Hypothalamus (tissue), 51 donors: ENCODE measurements around the gene FABP1.
A peak's percentile ranks its signal among the peaks of the same experiment; 100 is the strongest.

ENCODE experiments used
- DNase-seq, 51 donors: peaks; one replicate each; lab custom pipeline; 2025; lab: John Stamatoyannopoulos, UW

Gene FABP1

GRCh38 chr2:88085602-88086001 is 42.3 kb downstream of the FABP1 start:
- DNase-seq = no peak

- DNase-seq = no peak
These were observed 42.8 kb downstream of the FABP1 start for GRCh38 chr2:88085099-88085498.

DNA sequence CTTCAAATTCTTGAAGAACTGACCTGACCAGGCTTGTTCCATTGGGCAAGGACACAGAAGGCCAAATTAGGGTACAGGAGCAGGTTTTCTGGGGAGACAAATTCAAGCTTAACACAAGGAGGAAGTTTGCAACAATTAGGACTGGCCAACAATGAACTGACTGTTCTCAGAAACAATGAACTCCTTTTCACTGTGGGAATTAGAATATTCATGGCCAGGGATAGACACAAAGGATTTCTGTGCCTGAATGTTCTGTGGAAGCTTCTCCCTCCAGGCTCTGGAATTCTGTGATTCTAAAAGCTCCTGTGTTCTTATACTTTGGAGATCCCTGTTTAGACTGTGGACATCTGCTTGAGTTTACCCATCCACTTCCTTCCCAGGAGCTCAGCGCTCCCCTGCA is 45.1 kb downstream of the FABP1 start:
- DNase-seq = peak in 10 of 51 donors; percentile 7 to 87 (median 36)

DNA sequence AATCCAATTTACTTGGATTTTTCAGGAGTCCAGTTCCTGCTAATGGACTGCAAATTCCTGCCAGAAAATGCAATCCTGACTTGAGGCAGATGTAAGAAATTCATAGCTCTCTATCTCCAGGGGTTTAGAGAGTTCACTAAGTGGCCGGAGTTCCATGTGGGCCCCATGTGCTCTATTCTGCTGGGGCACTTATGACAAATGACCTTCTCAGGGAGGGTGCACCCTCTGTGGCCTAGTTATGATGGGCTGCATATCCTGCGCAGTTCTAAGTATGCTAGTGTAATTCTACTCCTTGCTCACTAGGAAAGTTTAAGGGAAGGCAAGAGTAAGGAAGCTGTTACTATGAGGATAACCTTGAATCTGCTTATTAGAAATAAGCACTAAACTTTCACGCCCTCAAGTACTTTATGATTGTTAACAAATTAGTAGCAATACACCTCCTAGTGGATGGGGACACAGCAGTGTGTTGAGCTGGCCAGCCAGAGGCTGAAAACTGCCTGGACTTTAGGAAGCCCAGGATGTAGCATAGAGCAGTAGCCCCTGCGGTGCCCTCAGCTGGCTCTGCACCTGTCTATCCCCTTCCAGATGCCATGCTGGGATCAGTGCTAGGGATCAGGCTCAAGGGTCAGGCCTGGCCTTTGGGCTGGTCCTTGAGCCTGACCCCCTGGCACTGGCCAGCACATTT is 45.8 kb downstream of the FABP1 start:
- peak in 1 of 51 donors; percentile 7 for DNase-seq

- DNase-seq = no peak
These were observed 47.3 kb downstream of the FABP1 start for GRCh38 chr2:88080545-88080944.

GRCh38 chr2:88078643-88079172 is 49.2 kb downstream of the FABP1 start:
- DNase-seq = no peak

GRCh38 chr2:88077080-88077479 is 50.8 kb downstream of the FABP1 start:
- peak in 1 of 51 donors; percentile 11 for DNase-seq

DNA sequence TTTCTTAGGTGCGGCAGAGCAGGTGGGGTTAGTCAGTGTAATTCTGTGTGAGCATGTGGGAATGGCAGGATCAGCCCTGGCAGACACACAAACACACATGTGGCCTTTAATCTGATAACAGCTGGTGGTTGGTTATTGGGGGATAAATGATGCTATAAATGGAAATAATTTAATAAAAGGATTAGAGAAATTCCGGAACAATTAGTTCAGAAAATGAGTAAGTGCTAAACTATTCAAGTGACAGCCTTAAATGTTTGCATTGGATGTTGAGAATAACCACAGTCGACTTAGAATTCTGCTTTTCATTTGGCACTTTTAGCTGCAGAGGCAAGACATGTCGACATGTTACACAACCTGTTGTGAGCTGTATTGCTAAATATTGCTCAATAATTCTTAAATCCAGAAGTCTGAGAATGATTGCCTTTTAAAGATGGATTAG is 53.0 kb downstream of the FABP1 start:
- DNase-seq = no peak

DNA sequence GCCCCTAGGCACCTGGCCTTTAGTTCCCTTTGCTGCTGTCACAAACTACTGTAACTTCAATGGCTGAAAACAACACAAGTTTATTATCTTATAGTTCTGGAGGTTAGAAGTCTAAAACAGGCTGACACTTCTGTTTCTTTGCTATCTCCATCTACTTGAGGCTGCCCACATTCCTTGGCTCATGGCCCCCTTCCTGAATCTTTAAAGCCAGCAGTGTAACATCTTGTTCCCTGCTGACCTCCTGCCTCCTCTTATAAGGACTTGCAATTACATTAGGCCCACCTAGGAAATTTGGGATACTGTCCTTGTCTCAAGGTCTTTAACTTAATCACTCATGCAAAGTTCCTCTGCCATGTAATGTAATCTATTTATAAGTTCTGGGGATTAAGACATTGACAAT is 53.7 kb downstream of the FABP1 start:
- no peak for DNase-seq
